H1 (cell line): Measurements from ENCODE around the gene PAQR8. TPM values are rescaled to one million over a fixed set of nuclear protein-coding genes. Genes with fewer than 3 reads are reported as not detected.

Experiments
- CTCF ChIA-PET: fragments of 300-600 bp; sonication (Branson Sonifier 250); formaldehyde crosslinking; loops from one replicate; lab custom pipeline; 2021; ENCODE audit not compliant: partially characterized antibody; lab: Charles Lee
- POLR2A ChIA-PET: fragments of 300-600 bp; sonication (Branson Sonifier 250); formaldehyde crosslinking; loops from one replicate; lab custom pipeline; 2021; ENCODE audit warnings: inconsistent platforms; ENCODE audit not compliant: partially characterized antibody; lab: Charles Lee
- DNase-seq, 2 experiments: peaks; one replicate each; pipeline versions ENCODE4 v3.0.0 to v3.0.0-alpha.2; 2010 to 2022; ENCODE audit warnings: low spot score in 2 of 2, low read depth in 1 of 2, mixed read lengths in 1 of 2
- FAIRE-seq: peaks from 2 replicates; lab custom pipeline; 2011; peaks lifted over from hg19 to GRCh38; lab: Jason Lieb, UNC
- H2AFZ ChIP-seq: 2 replicates; pipeline ENCODE4 v1.8.1; 2012; ENCODE audit warnings: low read length, inconsistent platforms
- H2AK5ac ChIP-seq: 2 replicates; pipeline ENCODE4 v1.6.1; 2013; ENCODE audit warnings: low read depth, low read length
- H2BK120ac ChIP-seq: replicated peaks from 2 replicates; pipeline ENCODE3; 2013; ENCODE audit warnings: low read depth, low read length, inconsistent platforms
- H2BK12ac ChIP-seq: 2 replicates; pipeline ENCODE4 v1.6.1; 2013; ENCODE audit warnings: low read depth, low read length
- H2BK15ac ChIP-seq: 2 replicates; pipeline ENCODE4 v1.6.1; 2013; ENCODE audit warnings: low read length
- H2BK20ac ChIP-seq: 2 replicates; pipeline ENCODE4 v1.6.1; 2013; ENCODE audit warnings: low read length
- H2BK5ac ChIP-seq: 2 replicates; pipeline ENCODE4 v1.6.1; 2013; ENCODE audit warnings: low read depth, low read length
- H3K14ac ChIP-seq: 2 replicates; pipeline ENCODE4 v1.6.1; 2013; ENCODE audit warnings: inconsistent platforms; ENCODE audit not compliant: insufficient read length
- H3K18ac ChIP-seq: 2 replicates; pipeline ENCODE4 v1.6.1; 2013; ENCODE audit warnings: low read length; ENCODE audit errors: extremely low read depth
- H3K23ac ChIP-seq: 2 replicates; pipeline ENCODE4 v1.6.1; 2013; ENCODE audit warnings: inconsistent platforms; ENCODE audit not compliant: insufficient read length
- H3K23me2 ChIP-seq: 2 replicates; pipeline ENCODE4 v1.6.1; 2013; ENCODE audit warnings: low read depth, low read length
- H3K27ac ChIP-seq: 2 replicates; pipeline ENCODE4 v1.6.1; 2011; ENCODE audit warnings: low read depth, low read length, inconsistent platforms
- H3K27me3 ChIP-seq, 4 experiments: replicated peaks in 1 of 4; 1 replicate in 1 of 4; 2 replicates in 3 of 4; pipeline versions ENCODE4 v1.6.1 to v1.8.1; 2011 to 2013; ENCODE audit warnings: low read length in 3 of 4, mild to moderate bottlenecking in 3 of 4, inconsistent platforms in 2 of 4, mixed read lengths in 2 of 4, moderate library complexity in 1 of 4; ENCODE audit not compliant: control insufficient read depth in 3 of 4, insufficient read depth in 3 of 4; ENCODE audit errors: extremely low read depth in 1 of 4
- H3K36me3 ChIP-seq, 4 experiments: 2 replicates each; pipeline versions ENCODE4 v1.6.1 to v1.8.1; 2011 to 2013; ENCODE audit warnings: mild to moderate bottlenecking in 4 of 4, low read length in 3 of 4, moderate library complexity in 2 of 4, control low read depth in 1 of 4, inconsistent platforms in 1 of 4; ENCODE audit not compliant: insufficient read depth in 4 of 4, control insufficient read depth in 2 of 4
- H3K4ac ChIP-seq: replicated peaks from 2 replicates; pipeline ENCODE3; 2013; ENCODE audit warnings: low read length, low read depth, mixed read lengths, inconsistent platforms; ENCODE audit not compliant: insufficient read length
- H3K4me1 ChIP-seq, 4 experiments: replicated peaks in 1 of 4; 1 replicate in 1 of 4; 2 replicates in 3 of 4; pipeline versions ENCODE4 v1.6.1 to v1.8.1; 2011 to 2013; ENCODE audit warnings: low read length in 3 of 4, inconsistent platforms in 2 of 4, mixed read lengths in 1 of 4; ENCODE audit not compliant: insufficient read depth in 4 of 4, control insufficient read depth in 3 of 4
- H3K4me2 ChIP-seq, 2 experiments: 2 replicates each; pipeline versions ENCODE4 v1.6.1 to v1.8.1; 2011 to 2013; ENCODE audit warnings: low read depth in 2 of 2, low read length in 2 of 2, control low read depth in 1 of 2, inconsistent platforms in 1 of 2, mild to moderate bottlenecking in 1 of 2; ENCODE audit not compliant: insufficient read depth in 1 of 2
- H3K4me3 ChIP-seq, 4 experiments: fragments of 200-600, 300-600 bp in 1 of 4; sonication (generic), shearing (Covaris generic), sonication (Bioruptor Twin) in 1 of 4; 2 replicates each; pipeline versions ENCODE4 v1.5.1 to v1.8.1; 2011 to 2016; ENCODE audit warnings: low read length in 4 of 4, low read depth in 3 of 4, control low read depth in 2 of 4, inconsistent platforms in 2 of 4, mild to moderate bottlenecking in 2 of 4, mixed read lengths in 1 of 4, moderate library complexity in 1 of 4; ENCODE audit not compliant: insufficient read depth in 2 of 4; ENCODE audit errors: extremely low read depth in 1 of 4
- H3K56ac ChIP-seq: replicated peaks from 2 replicates; pipeline ENCODE3; 2013; ENCODE audit warnings: low read depth, mild to moderate bottlenecking, mixed read lengths, low read length, inconsistent platforms; ENCODE audit not compliant: insufficient read length
- H3K79me1 ChIP-seq: 2 replicates; pipeline ENCODE4 v1.6.1; 2013; ENCODE audit warnings: low read depth, low read length, control low read depth
- H3K79me2 ChIP-seq, 2 experiments: 2 replicates each; pipeline versions ENCODE4 v1.6.1 to v1.8.1; 2012 to 2013; ENCODE audit warnings: low read length in 2 of 2, mild to moderate bottlenecking in 2 of 2, inconsistent platforms in 1 of 2; ENCODE audit not compliant: insufficient read depth in 2 of 2, control insufficient read depth in 1 of 2
- H3K9ac ChIP-seq, 4 experiments: replicated peaks in 1 of 4; 1 replicate in 1 of 4; 2 replicates in 3 of 4; pipeline versions ENCODE4 v1.6.1 to v1.8.1; 2011 to 2013; ENCODE audit warnings: low read depth in 3 of 4, low read length in 3 of 4, control low read depth in 2 of 4, mild to moderate bottlenecking in 2 of 4, moderate library complexity in 2 of 4, inconsistent platforms in 1 of 4; ENCODE audit errors: extremely low read depth in 1 of 4
- H3K9me3 ChIP-seq, 2 experiments: 2 replicates each; pipeline versions ENCODE4 v1.6.1 to v1.8.1; 2012 to 2013; ENCODE audit warnings: mild to moderate bottlenecking in 2 of 2, moderate library complexity in 2 of 2, control low read depth in 1 of 2, inconsistent platforms in 1 of 2, low read depth in 1 of 2, low read length in 1 of 2, mixed read lengths in 1 of 2; ENCODE audit not compliant: insufficient read depth in 2 of 2
- H4K20me1 ChIP-seq, 2 experiments: replicated peaks in 1 of 2; 2 replicates each; pipeline versions ENCODE3 to v1.8.1; 2011 to 2013; ENCODE audit warnings: inconsistent platforms in 2 of 2, low read length in 2 of 2, mild to moderate bottlenecking in 1 of 2; ENCODE audit not compliant: insufficient read depth in 2 of 2, control insufficient read depth in 1 of 2
- H4K5ac ChIP-seq: 2 replicates; pipeline ENCODE4 v1.6.1; 2013; ENCODE audit warnings: low read length, low read depth, mixed read lengths, inconsistent platforms; ENCODE audit not compliant: insufficient read length
- H4K8ac ChIP-seq: 2 replicates; pipeline ENCODE4 v1.8.0; 2013; ENCODE audit warnings: mild to moderate bottlenecking, moderate library complexity, low read length, inconsistent platforms; ENCODE audit not compliant: insufficient read depth; ENCODE audit errors: extremely low read depth
- H4K91ac ChIP-seq: replicated peaks from 2 replicates; pipeline ENCODE3; 2013; ENCODE audit warnings: low read length, mixed read lengths, inconsistent platforms; ENCODE audit not compliant: insufficient read length
- SAP30 ChIP-seq: fragments of 300-600 bp; sonication (generic); IDR thresholded peaks from 2 replicates; pipeline ENCODE4 v1.7.1; 2012; ENCODE audit warnings: low read length, moderate library complexity, mild to moderate bottlenecking, inconsistent platforms; ENCODE audit not compliant: insufficient read depth, insufficient replicate concordance
- WGBS, 2 experiments: shearing (Covaris generic) in 1 of 2; methylation state at CpG; one replicate each; pipeline versions ENCODE4 v1.1.6 to v1.1.7; 2013 to 2015; ENCODE audit warnings: low lambda C conversion rate in 2 of 2, mixed read lengths in 2 of 2, inconsistent platforms in 1 of 2, low coverage in 1 of 2, missing lambda C conversion rate in 1 of 2; ENCODE audit not compliant: insufficient replicate concordance in 2 of 2, insufficient coverage in 1 of 2, insufficient read length in 1 of 2; ENCODE audit errors: extremely low coverage in 1 of 2, missing lambda C conversion rate in 1 of 2; 5-methylcytosine and 5-hydroxymethylcytosine counted together
- polyA plus RNA-seq, 7 experiments: library from polyadenylated mRNA; depleted of rRNA in 3 of 7; stranded (reverse) in 5 of 7; unstranded in 2 of 7; fragments of >200 nt in 5 of 7; fragments of 200-250 nt in 2 of 7; gene quantifications; 1 replicate in 5 of 7; 2 replicates in 1 of 7; 4 replicates in 1 of 7; pipeline versions ENCODE4 v1.2.1 to v1.2.3, GENCODE V29; 2011 to 2013; ENCODE audit warnings: missing spikeins in 2 of 7, mixed read lengths in 2 of 7
- total RNA-seq: library from RNA; stranded (reverse); fragmentation: NEBNext Ultra II Directional; extraction: Animal tissue kit (Norgen Biotek cat#: 25700); gene quantifications from 2 replicates; pipeline ENCODE4 v1.2.1, GENCODE V29; 2021

Gene PAQR8
- total and polyA plus RNA-seq, 2 of the 8 experiments (the other 6 are each of a cell fraction or from before 2014, with no cell fraction given), result 7.6 to 9.6 TPM

DNA sequence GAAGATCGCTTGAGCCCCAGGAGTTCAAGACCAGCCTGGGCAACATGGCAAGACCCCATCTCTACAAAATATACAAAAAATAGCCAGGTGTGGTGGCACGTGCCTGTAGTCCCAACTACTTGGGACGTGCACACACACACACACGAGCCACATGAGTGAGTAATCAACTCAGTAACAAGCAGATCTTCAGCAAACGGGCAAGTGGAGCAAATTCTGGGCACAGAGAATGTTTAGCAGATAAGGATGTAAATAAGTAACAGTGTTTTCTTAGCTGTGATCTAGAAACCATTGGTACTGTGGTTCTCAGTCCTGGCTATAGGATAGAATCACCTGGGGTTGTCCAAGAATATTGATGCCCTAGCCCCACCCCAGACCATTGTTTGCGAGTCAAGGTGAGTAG, 6.1 kb downstream of the PAQR8 start:
- Histone ChIP-seq H2AFZ (no peak overlapping the region), H2BK120ac (no peak overlapping the region), H2BK12ac (no peak overlapping the region), H3K23me2 (no peaks in the 10 kb centered on the region; the same call in 1 of the 2 replicates), H4K5ac (no peak overlapping the region), H2BK20ac (no peak overlapping the region), H3K23ac (no peak overlapping the region), H3K9me3 (no peaks in the 10 kb centered on the region), H3K9ac (no peak overlapping the region), H3K14ac (no peak overlapping the region), H2AK5ac (no peak overlapping the region), H3K4me3 (no peak overlapping the region), H4K20me1 (peaks cover 0 to 4% of the 10 kb centered on the region in 2 experiments), H4K91ac (no peak overlapping the region), H3K27me3 (peaks cover 0 to 6% (median 2%) of the 10 kb centered on the region in 4 experiments; a peak in 5 of 7 replicates), H3K36me3 (no peaks in the 10 kb centered on the region), H3K4ac (no peak overlapping the region), H3K4me1 (peaks cover 0 to 8% (median 5%) of the 10 kb centered on the region in 4 experiments; a peak in 2 of 7 replicates), H3K79me2 (peaks cover 0 to 8% of the 10 kb centered on the region in 2 experiments; a peak in 1 of 4 replicates), H3K79me1 (no peaks in the 10 kb centered on the region; the same call in 1 of the 2 replicates), H2BK5ac (no peak overlapping the region), H4K8ac (no peak overlapping the region), H3K27ac (no peak overlapping the region), H3K18ac (no peak overlapping the region), H2BK15ac (no peak overlapping the region), H3K56ac (no peak overlapping the region), H3K4me2 (no peak overlapping the region)
- ChIA-PET CTCF (interaction anchor here (1.2 to 2.0 kb wide), 3 partner anchors 24 to 82 kb away, joined by 3 to 8 read pairs (median 4); no protein-coding TSS in a partner anchor), POLR2A (no interaction called here)
- FAIRE-seq (no peak), DNase-seq (no peak)
- no peak for TF ChIP-seq SAP30
- 94% methylated on average over 6 of the region's 6 CpGs; no CpG with 5 or more reads in 1 of the 2 experiments for WGBS, 2 experiments
